Occipital lobe (tissue), 2 donors: Measurements from ENCODE around the gene SUCNR1. TPM values are rescaled to one million over a fixed set of nuclear protein-coding genes. Genes with fewer than 3 reads are reported as not detected.
"Not testable (repeated sequence)": the region's sequence is repeated elsewhere in the genome, so short reads cannot be mapped to it uniquely, and the experiment has no call there.

Experiments used
- DNase-seq: peaks from one replicate; lab custom pipeline; 2025; lab: John Stamatoyannopoulos, UW
- total RNA-seq: library from RNA; depleted of rRNA; stranded (reverse); fragments of >200 nt; gene quantifications from one replicate; pipeline ENCODE4 v1.2.3, GENCODE V29; 2014

The SUCNR1 gene, protein sequence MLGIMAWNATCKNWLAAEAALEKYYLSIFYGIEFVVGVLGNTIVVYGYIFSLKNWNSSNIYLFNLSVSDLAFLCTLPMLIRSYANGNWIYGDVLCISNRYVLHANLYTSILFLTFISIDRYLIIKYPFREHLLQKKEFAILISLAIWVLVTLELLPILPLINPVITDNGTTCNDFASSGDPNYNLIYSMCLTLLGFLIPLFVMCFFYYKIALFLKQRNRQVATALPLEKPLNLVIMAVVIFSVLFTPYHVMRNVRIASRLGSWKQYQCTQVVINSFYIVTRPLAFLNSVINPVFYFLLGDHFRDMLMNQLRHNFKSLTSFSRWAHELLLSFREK
- 1.2 TPM for total RNA-seq

DNA sequence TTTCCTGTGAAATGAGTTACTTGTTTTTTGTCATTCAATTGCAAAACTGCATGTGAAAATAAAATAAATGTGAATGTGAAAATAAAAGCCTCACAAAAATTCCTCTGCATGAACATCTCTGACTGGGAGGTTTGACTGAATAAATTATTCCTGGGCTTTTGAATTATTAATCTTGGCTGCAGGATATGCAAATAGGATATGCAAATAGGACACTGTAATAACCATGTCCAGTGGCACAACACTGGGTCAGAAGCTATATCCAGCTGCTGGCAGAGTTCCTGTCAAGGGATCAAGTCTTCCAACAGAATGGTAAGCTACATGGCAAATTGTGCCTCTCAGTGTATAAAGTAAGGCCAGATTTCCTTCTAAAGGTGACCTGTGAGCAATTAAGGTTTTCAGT, at the start of gene SUCNR1:
Gene SUCNR1, plus strand, starts transcription at position 246 of the 400 bp plus-strand sequence. CDS start 6,250 bp downstream, outside the sequence.
- no peak for DNase-seq

DNA sequence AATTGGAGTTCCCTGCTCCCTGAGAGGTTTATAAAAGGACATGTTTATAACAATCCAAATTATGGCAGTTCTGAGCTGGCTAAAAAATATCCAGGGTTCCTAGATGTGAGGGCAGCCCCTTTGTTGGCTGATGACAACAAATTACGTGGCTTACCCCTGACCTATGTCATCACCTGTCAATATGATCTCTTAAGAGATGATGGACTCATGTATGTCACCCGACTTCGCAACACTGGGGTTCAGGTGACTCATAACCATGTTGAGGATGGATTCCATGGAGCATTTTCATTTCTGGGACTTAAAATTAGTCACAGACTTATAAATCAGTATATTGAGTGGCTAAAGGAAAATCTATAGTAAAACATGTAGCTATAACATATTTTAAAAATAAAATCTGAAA, 45.6 kb upstream of the SUCNR1 start:
- no peak for DNase-seq

DNA sequence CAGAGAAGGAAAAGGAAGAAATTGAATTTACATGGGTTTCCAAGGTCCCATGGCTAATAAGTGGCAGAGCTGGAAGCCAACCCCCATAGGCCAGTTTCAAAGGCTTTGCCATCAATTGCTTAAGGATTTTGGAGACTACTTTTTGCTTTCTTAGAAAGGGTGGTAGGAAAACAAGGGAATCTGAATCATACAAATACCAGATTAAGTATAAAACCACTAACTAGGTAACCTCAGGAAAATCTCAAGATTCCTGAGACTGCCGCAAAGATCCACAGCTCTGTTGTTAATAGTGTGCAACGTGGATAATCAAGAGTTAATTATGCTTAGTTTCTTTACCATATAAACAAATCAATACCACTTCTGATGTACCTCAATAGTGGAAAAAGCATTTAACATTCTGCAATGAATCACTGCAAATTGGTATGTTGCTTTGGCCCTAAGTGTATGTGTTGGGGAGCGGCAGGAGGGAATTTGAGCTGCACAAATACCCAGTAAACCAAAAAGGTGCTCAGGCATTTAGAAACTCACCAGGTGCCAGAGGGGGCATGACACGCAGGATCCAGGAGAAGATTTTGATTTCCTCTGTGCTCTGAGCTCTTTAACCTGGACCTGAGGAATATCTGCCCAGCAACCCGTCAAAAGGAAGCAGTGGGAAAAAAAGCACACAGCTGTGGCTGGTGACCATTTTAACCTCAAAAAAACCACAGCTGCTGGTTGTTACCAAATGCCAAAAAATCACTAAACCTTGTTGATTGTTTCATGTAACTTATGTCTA, 37.5 kb upstream of the SUCNR1 start:
- no peak for DNase-seq

DNA sequence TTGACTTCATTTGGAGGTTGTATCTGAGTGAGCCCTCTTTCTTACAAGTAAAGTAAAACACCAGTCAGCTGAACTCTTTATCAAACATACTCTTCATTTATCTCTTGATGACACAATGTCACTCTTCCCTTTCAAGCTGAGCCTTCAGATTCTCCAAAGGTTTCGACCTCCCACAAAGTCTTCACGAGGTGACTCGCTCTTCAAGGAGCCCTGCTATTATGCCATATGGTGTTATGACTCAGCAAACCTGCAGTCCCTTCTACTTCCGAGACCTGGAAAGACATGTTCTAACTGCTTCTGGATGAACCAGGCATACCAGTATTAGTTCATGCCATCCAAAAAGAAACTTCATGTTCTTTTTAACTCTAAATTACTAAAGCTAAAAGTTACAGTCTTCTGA, 36.4 kb upstream of the SUCNR1 start:
- no peak for DNase-seq

DNA sequence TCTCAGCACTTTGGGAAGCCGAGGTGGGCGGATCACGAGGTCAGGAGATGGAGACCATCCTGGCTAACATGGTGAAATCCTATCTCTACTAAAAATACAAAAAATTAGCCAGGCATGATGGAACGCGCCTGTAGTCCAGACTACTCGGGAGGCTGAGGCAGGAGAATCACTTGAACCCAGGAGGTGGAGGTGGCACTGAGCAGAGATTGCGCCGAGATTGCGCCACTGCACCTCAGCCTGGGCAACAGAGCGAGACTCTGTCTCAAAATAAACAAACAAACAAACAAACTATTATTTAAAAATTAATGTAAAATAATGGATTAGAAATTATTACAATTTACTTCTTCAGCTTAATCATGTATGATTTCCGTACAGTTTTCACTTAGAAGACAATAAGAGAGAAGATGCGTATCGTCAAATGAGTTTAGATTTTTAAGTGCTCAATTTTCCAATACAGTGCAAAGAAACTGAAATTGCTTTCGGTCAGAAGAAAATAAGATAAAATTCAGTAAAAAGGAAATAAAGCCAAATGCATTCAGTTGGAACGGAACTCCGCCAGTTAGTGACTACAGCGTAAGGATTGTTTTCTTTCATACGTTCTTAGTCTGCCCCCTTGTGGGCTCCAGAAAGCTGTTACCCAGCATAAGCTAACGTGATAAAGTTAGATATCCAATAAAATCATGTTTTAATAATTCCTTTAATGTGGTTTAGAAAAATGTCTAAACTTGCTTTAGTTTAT, 34.7 kb upstream of the SUCNR1 start:
- DNase-seq = peak; percentile 1

DNA sequence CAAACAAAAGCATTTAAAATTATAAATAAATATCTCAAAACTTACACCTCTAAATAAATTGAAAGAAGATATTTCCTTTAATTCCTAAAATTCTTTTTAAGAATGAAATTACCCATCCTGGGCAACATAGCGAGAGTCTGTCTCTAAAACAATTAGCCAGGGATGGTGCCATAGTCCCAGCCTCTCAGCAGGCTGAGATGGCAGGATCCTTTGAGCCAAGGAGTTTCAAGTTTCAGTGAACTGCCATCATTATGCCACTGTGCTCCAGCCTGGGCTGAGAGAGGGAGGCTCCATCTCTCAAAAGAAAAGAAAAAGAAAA, 34.2 kb upstream of the SUCNR1 start:
- no peak for DNase-seq

DNA sequence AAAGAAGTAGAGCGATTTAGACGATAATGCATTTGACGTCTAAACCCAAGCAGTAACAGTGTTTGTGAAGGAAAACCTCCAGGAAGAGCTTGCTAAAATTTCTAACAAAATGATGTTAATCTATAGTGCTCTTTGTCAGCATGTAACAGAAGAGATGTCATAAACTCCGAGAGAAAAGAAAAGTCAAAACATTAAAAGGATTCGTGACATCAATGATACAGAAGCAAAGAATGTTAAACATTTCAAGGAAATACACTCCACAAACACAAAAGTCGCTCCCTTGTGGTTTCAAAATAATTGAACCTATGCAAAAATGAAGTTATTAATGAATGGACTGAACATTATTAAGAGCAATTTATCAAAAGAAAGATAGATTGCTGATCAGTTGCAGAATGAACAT, 31.6 kb upstream of the SUCNR1 start:
- DNase-seq = no peak

DNA sequence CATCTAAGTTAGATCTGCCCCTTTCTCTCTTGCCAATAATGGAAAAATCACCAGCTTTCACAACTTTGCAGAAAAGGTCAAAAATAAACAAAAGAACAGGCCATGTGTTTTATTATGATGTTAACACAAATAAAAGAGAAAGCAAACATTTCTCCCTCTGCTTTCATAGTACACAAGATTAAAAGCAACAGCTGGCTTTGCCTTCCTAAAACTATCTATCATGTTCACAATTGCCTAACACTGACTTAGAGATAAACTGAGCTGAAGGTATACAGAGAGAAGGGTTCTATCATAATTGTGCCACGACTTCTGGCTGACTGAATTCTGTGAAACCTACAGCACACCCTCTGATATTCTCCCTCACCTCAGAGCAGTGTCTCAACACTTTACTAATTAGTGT, 30.2 kb upstream of the SUCNR1 start:
- no peak for DNase-seq

DNA sequence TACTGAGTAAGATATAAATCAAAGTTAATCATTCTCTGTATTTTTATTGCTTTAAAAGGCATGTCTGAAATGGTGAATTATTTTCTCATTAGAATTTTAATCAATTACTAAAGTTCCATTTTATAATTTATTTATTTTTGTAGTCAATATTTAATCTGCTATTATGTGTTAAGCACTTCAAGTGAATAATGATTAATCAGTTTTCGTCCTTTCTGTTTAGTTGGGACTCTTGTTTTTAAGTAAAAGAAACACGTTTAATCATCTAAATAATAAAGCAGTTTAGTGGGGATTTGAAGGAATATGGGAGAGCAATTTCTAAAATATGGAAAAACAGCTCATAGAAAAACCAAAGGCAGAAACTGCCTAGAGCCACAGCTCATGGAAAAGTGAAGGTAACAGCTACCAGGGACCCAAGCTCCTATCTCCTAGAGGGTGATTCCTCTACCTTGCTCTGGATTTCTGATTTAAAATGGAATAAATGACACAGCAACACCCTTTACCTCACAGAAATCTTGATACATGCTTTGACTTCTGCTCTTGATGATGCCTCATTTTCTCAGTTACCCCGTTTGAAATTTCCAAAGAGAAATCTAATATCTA, 28.0 kb upstream of the SUCNR1 start:
- no peak for DNase-seq

DNA sequence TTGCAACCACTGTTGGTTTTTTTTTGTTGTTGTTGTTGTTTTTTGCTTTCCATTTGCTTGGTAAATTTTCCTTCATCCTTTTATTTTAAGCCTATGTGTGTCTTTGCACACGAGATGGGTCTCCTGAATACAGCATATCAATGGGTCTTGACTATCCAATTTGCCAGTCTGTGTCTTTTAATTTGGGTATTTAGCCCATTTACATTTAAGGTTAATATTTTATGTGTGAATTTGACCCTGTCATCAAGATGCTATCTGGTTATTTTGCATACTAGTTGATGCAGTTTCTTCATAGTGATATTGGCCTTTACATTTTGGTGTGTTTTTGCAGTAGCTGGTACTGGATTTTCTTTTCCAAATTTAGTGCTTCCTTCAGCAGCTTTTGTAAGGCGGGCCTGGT, 23.4 kb upstream of the SUCNR1 start:
- DNase-seq = not testable (repeated sequence)

DNA sequence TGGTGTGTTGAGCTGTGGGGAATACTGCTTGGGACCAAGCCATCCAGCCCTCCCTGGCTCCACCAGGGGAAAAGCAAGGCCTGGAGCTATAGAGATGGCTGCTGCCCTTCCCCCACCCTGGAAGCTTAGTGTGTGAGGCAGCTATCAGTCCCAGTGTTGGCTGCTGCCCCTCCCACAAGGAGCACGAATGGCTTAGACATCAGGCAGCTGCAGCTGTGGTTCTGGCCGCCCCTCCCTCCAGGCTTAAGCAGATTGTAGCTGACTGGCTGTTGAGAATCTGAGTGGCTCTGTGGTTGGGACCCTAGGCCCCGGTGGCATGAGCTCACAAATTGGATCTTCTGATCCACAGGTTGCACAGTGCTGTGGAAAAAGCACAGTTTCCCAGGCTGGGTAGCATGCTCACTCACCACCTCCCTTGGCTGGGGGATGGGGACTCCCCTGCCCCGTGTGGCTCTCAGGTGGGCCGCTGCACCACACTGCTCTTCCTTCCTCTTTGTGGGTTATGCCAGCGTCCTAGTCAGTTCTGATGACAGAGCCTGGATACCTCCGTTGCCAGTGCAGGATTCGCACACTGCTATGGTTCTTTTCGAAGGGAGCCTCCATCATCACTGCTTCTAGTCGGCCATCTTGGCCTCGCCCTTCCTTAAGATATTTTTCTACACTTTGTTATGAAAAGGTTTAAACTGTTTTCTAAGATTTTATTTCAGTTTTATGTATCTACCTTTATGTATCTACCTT, 21.2 kb upstream of the SUCNR1 start:
- DNase-seq = no peak

DNA sequence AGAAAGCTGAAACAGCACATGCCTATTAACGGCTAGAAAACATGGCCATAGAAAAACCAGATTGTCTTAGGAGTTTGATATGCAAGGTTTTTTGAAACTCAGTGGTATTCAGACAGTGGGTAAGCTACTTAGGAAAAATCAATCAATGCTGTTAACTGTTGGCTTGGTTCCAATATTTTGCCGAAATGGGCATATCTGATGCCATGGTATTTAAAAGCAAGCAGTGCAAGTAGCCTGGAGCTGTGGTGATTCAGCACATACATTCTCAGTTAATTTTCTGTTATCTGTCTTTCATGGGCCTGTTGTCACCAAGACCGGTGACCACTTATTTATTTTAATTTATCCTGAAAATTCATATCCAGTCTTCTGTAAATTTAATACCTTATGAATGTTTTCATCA, 17.3 kb upstream of the SUCNR1 start:
- no peak for DNase-seq

DNA sequence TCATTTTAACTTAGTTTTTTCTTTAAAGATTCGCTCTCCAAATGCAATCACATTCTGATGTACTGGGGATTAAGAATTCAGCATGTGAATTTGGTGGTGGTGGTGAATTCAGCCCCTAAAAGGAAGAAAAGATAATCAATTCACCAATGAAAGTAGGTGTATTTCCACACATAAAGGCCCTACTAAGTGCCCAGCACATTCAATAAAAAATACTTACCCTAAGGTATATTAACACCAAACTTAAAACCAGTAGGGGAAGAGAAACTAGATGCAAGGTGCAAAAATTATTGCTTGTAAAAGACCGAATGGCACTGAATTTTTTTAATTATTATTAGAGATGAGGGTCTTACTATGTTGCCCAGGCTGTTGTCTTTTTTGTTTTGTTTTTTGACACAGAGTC, 16.8 kb upstream of the SUCNR1 start:
- no peak for DNase-seq

DNA sequence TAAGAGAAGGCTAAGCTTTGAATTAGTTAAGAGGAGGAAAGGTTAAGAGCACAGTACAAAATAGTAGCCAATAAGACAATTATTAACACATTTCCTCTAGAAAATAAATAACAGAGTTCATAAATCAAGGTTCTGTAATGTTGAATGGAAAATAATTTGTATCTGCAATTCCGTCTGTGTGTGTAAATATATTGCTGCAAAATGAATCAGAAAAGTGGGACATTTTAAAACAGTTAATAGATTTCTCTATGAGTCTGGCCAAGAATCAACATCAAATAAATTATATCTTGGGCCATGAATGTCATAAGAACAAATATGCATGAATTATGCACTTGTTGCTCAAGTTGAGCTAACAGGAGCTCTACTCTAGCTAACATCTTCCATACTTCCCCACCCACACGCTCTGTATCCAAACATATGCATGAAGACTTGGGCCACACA, 14.2 kb upstream of the SUCNR1 start:
- no peak for DNase-seq

DNA sequence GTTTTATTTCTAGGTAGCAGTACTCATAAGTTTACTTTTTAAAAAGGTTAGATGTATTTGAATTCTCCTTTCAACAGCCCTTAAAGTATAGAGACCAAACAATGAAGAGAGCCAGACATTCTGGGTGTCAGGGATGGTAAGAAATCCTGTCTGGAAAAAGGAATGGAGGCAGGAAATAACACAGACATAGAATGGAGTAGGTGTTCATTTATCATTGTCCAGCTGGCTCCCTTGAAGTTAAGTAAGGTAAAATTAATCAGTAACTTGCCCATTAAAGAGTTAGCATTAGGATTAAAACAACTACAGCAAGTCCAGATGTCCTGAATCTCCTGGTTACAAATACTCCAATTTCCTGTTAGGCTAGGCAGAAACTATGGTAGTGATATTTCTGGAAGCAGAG, 13.5 kb upstream of the SUCNR1 start:
- no peak for DNase-seq

DNA sequence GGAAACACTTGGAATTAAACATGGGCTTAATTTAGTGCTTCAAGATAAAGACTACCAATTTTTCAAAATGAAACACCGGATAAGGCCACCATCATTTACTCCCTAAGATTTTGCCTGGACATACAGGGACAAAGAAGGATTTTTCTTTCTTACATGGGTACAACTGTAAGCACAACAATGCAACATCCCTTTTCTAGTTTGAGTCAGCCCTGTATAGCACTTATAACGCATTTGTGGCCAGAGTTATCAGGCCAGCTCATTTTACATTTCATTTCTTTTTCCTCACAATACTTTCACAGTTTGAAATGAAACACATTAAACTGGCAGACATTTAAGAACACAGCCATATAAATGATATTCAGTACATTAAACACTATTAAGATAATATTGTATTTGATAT, 9.8 kb upstream of the SUCNR1 start:
- no peak for DNase-seq

DNA sequence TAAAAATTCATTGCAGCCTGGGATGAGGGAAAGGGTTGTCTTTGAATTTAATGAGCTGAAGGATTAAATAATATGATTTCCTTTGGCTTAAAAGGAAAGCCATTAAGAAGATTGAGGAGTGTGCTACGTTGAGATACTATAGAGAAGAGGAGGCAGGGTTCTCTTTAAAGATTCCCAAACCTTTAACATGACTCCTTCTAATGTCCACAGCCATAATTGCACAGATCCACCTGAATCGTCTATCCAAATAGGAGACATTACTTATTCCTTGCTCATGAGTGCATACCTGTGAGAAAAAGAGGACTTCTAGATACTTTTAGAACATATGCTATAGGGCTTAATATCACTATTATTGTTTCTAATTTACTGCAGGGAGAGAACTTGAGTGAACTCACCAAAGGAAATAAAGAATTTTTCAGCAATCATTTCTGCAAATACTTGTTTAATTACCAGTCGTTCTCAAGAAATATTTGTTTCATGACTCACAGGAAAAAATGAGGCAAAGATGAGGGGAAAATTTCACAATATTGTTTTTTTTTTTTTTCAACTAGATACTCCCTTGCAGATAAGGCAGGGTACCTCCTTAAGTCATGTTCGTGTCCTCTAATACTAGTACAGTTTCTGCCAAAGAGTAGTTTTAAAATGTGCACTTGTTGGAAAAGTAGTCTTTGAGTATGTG, 8.9 kb upstream of the SUCNR1 start:
- DNase-seq = no peak

DNA sequence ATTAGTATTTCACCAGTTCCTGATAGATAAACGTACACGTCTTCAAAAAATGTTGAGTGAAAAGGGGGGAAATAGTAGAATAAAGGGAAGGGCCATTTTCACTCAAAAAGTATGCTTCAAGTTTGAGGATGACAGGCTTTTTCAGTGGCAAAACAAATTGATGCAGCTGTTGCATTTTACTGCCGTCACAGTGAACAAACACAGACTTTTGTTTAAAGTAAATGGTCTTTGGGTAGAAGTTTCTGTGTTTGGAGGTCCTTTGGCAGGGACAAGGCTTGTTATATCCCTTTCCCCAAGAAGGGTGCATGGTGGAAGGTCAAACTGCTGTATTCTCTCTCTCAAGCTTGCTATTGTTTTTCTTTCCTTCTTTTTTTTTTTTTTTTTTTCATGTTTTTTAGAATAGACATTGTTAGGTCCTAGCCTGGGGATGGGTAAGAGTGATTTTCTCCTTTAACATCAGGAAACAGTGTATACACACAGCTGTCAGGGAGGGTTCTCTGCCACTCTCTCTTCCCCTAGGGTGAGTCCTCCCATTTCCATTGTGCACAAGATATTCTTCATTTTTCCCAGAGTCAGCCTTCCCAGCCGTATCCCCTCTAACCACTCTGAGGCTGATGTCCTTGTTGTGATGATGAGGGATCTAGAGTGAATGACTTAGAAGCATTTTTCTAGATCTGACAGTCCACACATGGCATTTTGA, 6.6 kb upstream of the SUCNR1 start:
- DNase-seq = no peak

DNA sequence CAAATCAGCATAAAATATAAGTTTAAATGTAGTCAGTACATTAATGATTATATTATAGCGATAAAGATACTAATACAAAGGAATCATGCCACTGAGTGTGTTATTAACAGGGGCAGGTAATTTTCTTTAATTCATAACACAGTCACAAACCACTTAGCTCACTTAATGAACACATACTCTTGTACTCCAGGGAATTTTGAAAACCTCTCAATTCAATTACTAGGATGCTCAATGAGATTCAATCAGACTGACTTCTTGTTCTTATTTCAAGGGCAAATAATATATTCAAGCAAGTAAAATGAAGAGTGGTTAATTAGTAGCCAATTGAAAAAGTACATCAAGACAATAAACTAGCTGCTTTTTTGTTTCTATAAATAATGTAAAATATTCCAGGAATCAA, 5.8 kb upstream of the SUCNR1 start:
- DNase-seq = no peak

DNA sequence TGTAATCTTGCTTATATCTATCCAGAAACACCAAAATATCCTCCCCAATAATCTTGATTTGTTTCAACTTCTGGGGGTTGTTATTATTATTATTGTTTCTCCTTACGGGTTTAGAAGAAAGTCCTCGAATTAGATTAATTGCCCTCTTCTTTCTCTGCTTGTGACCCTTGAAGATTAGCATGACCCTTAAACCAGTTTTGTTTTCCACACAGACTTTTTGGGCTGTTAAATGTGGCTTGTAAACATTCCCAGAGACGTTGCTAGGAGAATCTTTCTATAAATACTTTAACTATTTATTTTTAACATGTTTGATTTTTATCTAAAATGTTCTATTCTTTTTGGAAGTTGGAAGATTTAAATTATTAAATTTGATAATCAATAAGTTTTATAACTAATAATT, 4.3 kb upstream of the SUCNR1 start:
- no peak for DNase-seq
